B cell (primary cell): ENCODE results near the gene SLC1A1.

Source experiments
- CTCF ChIP-seq: fragments of 200-600 bp; IDR thresholded peaks from one replicate; pipeline ENCODE4 v1.8.0; 2022; ENCODE audit warnings: antibody characterized with exemption, mild to moderate bottlenecking
- EZH2 ChIP-seq: IDR thresholded peaks from 2 replicates; pipeline ENCODE4 v1.6.1; 2012; ENCODE audit warnings: borderline replicate concordance, low read depth, mild to moderate bottlenecking, moderate library complexity, low read length; ENCODE audit not compliant: insufficient read depth, poor library complexity, severe bottlenecking

GRCh38 chr9:4592886-4593285, 102.6 kb downstream of the SLC1A1 start:
- TF ChIP-seq CTCF (no peak), EZH2 (no peak)
